Measurements from ENCODE around the gene UGT1A5.

DNA sequence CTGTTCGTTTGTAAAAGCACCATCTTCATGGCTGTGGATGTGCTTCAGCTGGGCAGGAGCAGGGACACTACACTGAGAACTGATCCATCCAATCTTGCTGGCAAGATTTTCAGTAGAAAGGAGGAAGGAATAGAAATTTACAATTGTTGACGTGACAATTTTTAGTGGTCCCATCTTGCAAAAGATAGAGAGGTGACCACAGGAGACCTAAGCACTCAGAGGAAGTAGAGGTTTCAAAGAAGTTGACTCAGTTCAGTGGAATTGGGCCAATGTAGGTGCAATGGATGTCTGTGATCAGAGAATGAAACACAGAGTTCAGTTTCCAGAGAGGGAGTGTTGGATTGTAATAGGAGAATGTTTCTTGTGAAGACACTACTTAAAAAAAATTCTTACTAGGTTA, 1.4 kb downstream of the UGT1A5 start:
- TF ChIP-seq, protein P1, sequence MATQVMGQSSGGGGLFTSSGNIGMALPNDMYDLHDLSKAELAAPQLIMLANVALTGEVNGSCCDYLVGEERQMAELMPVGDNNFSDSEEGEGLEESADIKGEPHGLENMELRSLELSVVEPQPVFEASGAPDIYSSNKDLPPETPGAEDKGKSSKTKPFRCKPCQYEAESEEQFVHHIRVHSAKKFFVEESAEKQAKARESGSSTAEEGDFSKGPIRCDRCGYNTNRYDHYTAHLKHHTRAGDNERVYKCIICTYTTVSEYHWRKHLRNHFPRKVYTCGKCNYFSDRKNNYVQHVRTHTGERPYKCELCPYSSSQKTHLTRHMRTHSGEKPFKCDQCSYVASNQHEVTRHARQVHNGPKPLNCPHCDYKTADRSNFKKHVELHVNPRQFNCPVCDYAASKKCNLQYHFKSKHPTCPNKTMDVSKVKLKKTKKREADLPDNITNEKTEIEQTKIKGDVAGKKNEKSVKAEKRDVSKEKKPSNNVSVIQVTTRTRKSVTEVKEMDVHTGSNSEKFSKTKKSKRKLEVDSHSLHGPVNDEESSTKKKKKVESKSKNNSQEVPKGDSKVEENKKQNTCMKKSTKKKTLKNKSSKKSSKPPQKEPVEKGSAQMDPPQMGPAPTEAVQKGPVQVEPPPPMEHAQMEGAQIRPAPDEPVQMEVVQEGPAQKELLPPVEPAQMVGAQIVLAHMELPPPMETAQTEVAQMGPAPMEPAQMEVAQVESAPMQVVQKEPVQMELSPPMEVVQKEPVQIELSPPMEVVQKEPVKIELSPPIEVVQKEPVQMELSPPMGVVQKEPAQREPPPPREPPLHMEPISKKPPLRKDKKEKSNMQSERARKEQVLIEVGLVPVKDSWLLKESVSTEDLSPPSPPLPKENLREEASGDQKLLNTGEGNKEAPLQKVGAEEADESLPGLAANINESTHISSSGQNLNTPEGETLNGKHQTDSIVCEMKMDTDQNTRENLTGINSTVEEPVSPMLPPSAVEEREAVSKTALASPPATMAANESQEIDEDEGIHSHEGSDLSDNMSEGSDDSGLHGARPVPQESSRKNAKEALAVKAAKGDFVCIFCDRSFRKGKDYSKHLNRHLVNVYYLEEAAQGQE (IDR thresholded peaks at IDR 0.05; ENCODE audit: insufficient read depth in 1 of 2, low read depth in 2 of 2, low read length in 2 of 2) = no peak
- no peak for TF ChIP-seq SIN3A (IDR thresholded peaks at IDR 0.05; ENCODE audit: borderline replicate concordance, insufficient read depth, low read length)
